Right renal cortex interstitium (tissue), 3 donors: Measurements from ENCODE around the gene UGP2. TPM values are rescaled to one million over a fixed set of nuclear protein-coding genes. Genes with fewer than 3 reads are reported as not detected.
"Not testable (repeated sequence)": the region's sequence is repeated elsewhere in the genome, so short reads cannot be mapped to it uniquely, and the experiment has no call there.

ENCODE experiments used
- DNase-seq, 3 donors: peaks; one replicate each; pipeline ENCODE4 v3.0.0-alpha.2; 2013; ENCODE audit warnings: low read depth in 3 of 3, low spot score in 2 of 3
- polyA plus RNA-seq, 3 donors: library from polyadenylated mRNA; unstranded; fragments of 120-200 nt; gene quantifications; one replicate each; pipeline ENCODE4 v1.2.1, GENCODE V29; 2013; ENCODE audit not compliant: insufficient read length in 3 of 3

UGP2 gene
- polyA plus RNA-seq, result 100 to 1,000 TPM; 129 to 133 (median 132) TPM

- DNase-seq, result peak; percentile 65 to 82 (median 78)
These were observed at the start of gene UGP2 for GRCh38 chr2:63841254-63842022. TSS of gene UGP2 (plus strand) at chr2:63841896. CDS start at chr2:63842186, 290 bp downstream.

- no peak for DNase-seq
These were observed 49.2 kb upstream of the UGP2 start for GRCh38 chr2:63792530-63792929.

- DNase-seq, result no peak
These were observed 45.3 kb upstream of the UGP2 start for GRCh38 chr2:63796366-63796765.

- no peak for DNase-seq
These were observed 44.9 kb upstream of the UGP2 start for GRCh38 chr2:63796796-63797195.

- no peak for DNase-seq
These were observed 40.2 kb upstream of the UGP2 start for GRCh38 chr2:63801455-63801854.

- no peak for DNase-seq
These were observed 36.3 kb upstream of the UGP2 start for GRCh38 chr2:63805412-63805811.

- not testable (repeated sequence) for DNase-seq
These were observed 33.7 kb upstream of the UGP2 start for GRCh38 chr2:63808036-63808435.

- not testable (repeated sequence) for DNase-seq
These were observed 32.8 kb upstream of the UGP2 start for GRCh38 chr2:63808911-63809310.

GRCh38 chr2:63811063-63811462 is 30.6 kb upstream of the UGP2 start:
- no peak for DNase-seq

GRCh38 chr2:63811870-63812269 is 29.8 kb upstream of the UGP2 start:
- DNase-seq, result not testable (repeated sequence)

- DNase-seq, result no peak
These were observed 27.6 kb upstream of the UGP2 start for GRCh38 chr2:63814114-63814513.

- no peak for DNase-seq
These were observed 24.3 kb upstream of the UGP2 start for GRCh38 chr2:63817382-63817781.

- DNase-seq, result no peak
These were observed 23.4 kb upstream of the UGP2 start for GRCh38 chr2:63818271-63818670.

- no peak for DNase-seq
These were observed 22.4 kb upstream of the UGP2 start for GRCh38 chr2:63819256-63819655.

- DNase-seq, result no peak
These were observed 21.7 kb upstream of the UGP2 start for GRCh38 chr2:63819765-63820717.

- DNase-seq, result no peak
These were observed 20.7 kb upstream of the UGP2 start for GRCh38 chr2:63820969-63821368.

GRCh38 chr2:63821396-63821795 is 20.3 kb upstream of the UGP2 start:
- no peak for DNase-seq

- no peak for DNase-seq
These were observed 19.2 kb upstream of the UGP2 start for GRCh38 chr2:63822478-63822877.

- DNase-seq, result no peak
These were observed 13.9 kb upstream of the UGP2 start for GRCh38 chr2:63827749-63828148.

GRCh38 chr2:63831176-63831575 is 10.5 kb upstream of the UGP2 start:
- DNase-seq, result no peak

- no peak for DNase-seq
These were observed 7.3 kb upstream of the UGP2 start for GRCh38 chr2:63834401-63834800.
